GM19025 (cell line): ENCODE results near the gene LRP8.

Source experiments
- ATAC-seq: cut with Tn5 transposase; IDR thresholded peaks from one replicate; pipeline ENCODE4 v1.9.1; 2021; ENCODE audit warnings: mild to moderate bottlenecking, low read depth, moderate library complexity; ENCODE audit not compliant: unreplicated experiment

LRP8 gene

DNA sequence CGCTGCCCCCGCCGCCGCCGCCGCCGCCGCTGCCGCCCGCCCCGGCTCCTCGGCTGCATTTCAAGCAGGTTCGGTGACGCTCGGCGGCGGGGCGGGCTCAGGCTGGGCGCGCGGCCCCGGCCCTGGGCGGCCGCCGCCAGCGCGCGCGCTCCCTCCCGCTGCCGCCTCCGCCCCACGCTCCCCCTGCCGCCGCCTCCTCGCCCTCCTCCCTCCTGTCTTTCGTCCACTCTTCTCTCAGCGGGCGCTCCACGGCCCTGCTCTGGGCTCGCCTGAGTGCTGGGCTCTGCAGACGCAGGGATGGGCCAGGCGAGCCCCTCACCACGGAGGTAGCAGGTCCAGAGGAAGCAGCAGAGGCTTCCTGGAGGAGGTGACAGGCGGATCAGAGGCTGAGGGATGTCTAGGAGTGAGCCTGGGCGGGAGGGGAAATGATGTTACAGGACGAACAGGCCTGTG is at the start of gene LRP8:
Gene LRP8, minus strand, starts transcription at position 62 of the 453 bp plus-strand sequence. CDS start 158 bp downstream, outside the sequence.
- peak; percentile 39 for ATAC-seq

DNA sequence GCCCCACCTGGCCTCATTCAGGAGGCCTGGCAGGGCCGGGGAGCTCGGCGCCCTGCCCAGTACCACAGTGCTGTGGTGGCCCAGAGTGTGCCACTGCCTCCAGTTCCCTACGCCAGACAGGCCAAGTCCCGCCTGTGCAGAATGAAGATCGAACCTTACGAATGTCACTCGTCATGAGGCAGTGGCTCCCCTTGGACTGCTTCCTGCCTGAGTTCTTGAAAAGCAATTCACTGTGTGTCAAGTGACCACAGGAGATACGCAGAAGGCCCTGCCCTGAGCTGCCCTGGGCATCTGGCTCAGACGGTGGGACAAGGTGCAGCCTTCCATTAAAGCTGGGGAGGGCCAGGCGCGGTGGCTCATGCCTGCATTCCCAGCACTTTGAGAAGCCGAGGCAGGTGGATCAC is 49.6 kb upstream of the LRP8 start:
- ATAC-seq = no peak

DNA sequence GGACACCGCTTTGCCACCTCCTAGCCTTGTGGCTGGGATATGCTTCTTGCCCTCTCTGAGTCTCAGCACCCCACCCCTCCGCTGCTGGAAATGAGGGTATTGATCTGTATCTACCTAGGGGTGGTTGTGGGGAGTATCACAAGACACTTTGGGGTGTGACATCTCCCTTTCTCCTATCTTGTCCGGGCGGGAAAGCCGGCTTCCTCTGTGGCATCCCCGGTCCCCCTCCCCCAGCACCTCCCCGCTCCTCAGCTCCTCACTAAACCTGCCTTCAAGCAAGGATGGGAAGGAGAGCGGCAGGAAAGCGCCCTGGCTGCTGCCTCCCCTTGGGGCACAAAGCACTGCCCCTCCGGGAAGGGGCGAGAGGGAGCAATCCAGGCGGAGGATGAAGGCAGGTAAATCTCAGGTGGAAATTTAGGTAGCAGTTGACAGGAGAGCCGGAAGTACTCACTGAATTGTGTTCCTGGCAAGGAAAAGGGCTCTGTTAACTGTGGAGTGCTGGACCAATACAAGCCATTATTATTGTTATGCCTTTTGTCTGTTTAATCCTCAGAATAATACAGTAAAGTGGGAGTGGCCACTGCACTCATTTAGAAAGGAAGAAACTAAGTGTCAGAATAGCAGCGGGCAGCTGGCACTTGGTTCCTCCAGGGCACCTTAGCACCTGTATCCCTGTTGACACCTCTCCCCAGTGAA is 49.0 kb upstream of the LRP8 start:
- no peak for ATAC-seq

DNA sequence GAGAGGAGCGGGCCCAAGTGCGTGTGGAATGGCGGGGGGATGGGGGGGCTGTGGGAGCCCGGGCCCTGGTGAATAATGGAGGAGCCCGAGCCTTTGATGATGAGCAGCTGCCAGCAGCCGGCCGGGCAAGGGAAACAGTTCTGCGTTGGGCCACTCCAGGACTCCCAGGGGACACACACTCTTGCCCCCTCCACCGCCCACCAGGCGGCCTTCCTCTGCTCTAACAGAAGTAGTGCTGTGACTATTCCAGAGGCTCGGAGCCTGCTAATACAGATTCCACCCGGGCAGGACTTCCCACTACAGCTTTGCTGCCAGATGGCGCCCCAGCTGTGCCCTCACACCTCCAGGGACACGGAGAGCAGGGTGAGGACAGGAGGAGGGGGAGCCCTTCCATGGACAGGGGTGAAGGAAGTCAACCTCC is 48.2 kb upstream of the LRP8 start:
- ATAC-seq = no peak

DNA sequence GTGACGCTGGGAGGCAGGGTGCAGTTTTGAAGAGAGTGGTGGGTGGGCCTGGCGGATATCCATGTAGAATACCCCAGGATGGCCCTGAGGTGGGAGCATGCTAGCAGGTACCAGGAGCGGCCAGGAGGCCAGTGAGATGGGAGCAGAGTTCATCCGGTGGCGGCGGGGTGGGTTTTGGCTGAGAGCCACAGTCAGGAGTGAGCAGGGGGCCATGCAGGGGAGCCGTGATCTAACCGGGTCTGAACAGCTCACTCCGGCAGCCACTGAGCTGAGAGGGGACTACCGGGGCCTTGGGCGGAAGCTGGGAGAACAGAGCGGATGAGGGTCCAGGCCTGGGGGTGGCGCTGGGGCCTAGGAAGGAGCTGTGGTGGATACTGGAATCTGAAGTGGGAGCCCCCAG is 47.6 kb upstream of the LRP8 start:
- ATAC-seq = no peak

DNA sequence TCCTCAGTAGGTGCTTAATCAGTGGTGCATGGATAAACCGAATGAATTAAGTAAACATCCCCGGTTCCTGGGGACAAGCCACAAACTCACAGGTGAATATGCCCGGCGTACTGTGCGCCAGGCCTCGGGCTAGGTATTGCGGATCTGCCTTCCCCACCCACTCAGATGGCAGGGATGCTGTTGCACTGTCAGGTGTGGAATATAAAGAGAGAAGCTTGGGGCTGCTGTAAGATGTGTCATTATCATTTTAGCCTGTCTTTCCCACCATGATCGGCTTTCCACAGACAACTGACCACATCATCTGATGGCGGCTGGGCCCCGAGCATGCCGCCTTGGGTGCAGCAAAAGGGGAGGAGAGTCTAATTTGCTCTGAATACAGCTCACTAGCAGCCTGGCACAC is 45.4 kb upstream of the LRP8 start:
- no peak for ATAC-seq

DNA sequence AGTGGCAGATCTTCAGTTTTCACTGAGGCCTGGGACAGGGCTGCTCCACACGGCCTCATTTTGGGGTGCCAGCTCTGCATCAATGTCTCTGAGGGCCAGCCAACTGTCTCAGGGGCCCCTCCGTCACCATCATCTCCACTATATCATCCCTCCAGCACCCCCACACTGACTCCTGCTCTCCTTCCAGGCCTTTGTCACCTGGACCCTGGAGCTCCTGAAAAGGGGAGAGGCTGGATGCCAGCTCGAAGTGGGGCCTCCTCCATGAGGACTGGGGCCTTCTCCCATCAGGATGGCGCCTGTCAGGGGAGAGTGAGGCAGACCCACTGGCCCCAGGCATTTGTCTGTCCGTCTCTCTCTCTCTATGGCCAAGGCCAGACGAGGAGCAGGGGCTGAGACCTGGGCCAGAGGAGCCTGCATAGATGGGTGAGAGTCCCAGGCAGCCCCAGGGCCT is 44.7 kb upstream of the LRP8 start:
- no peak for ATAC-seq

DNA sequence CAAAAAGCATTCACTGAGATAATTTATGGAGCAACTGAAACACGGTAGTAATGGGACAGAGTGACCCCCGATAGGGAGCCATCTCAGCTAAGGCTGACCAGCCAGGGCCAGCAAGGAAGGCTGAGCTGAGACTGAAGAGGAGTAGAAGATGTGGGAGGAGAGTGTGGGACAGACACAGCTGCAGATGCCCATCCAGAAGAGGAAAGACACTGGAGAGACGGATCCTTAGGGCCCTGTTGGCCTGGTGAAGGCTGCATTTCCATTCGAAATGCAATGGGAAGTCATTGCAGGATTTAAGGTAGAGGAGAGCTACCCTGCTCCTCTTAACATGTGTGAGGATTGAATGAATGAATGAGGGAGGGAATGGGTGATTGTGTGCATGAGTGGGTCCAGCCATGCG is 44.0 kb upstream of the LRP8 start:
- ATAC-seq = no peak

DNA sequence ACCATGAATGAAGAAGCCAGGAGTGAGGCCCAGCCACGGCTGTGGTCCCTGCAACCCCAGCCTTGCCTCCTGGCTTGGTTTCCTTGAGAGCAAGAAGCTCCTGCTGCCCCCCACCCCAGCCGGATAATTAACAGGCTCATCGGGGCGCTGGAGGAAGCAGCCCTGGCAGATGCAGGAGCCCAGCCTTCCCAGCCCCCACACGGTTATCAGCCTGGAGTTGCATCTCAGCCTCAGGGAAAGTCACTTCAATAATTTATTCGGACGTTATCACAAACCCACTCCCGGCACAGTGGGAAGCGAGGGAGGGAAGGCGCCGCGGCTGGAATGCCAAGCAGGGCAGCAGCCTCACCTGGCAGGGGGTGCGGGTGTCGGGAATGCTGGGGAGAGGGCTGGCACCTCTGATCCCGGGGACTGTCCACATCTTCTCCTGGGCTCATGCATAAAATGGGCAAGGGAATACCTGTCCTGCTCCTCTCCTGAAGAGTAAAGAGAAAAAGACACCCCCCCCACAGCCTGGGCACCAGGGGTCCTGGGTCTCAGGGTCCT is 43.3 kb upstream of the LRP8 start:
- ATAC-seq = no peak

DNA sequence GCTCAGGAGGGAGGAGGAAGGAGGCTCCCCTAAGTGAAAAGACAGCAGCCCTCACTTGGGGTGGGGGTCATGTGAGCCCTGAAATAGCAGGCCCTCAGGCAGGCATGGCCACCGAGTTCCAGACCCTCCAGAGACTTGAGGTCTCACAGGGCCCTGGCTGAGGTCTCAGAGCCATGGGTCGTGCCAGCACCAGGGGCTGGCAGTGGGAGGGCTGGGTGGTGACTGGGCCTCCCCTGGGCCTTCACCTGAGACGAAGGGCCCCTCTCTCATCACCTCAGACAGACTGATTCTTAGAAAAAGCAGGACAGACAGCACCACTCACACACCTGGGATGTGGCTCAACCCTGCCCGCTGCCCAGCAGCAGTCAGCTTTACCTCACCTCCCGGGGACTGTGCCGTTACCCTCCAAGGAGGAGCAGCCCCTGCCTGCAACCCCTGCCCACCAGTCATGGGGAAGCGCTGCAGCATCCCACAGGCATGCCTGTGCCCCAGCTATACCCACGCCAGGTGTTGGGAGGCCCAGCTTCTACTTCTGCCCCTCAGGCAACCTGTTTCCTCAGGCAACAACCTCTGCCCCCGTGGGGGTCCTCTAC is 42.6 kb upstream of the LRP8 start:
- no peak for ATAC-seq

DNA sequence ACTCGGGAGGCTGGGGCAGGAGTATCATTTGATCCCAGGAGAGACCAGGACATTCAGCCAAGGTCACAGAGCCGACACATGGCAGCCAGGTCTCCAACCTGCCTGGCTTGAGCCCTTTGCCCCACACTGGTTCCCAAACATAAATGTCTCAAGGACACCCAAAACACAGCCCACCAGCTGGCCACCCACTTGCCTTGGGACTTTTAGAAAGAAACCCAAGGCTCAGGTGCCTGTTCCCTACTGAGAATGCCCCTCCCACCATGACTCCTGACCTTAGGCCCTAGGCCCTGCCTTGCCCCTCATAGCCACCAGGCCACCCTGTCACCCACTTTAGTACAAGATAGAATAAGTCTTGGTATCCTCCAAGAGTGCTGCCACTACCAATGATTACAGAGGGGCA is 41.9 kb upstream of the LRP8 start:
- no peak for ATAC-seq

DNA sequence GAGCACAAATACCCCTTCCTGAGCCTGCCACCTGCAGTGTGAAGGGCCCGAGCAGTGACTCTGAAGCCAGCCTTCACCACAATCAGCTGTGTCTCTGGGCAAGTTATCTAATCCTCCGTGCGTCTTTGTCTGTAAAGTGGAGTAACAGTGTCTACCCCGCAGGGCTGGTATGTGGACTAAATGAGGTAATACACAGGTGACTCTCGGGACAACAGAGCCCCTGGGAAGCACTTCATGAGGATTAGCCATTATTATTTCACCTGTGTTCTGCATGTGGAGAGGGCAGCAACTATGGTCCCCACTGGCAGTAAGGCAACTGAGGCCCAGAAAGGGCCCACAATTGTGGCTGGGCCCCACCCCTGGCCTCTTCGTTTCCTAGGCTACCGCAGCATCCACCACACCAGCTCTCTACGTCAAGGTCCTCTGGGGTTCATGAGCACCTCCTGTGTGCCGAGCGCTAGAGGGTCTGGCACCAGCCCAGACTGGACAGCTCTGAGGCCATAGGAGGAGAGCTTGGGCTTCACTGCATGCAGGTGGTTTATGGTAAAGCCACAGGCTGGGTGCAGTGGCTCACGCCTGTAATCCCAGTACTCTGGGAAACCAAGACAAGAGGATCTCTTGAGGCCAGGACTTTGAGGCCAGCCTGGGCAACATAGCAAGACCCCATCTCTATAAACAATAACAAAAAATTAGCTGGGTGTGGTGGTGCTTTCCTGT is 41.3 kb upstream of the LRP8 start:
- ATAC-seq = no peak

DNA sequence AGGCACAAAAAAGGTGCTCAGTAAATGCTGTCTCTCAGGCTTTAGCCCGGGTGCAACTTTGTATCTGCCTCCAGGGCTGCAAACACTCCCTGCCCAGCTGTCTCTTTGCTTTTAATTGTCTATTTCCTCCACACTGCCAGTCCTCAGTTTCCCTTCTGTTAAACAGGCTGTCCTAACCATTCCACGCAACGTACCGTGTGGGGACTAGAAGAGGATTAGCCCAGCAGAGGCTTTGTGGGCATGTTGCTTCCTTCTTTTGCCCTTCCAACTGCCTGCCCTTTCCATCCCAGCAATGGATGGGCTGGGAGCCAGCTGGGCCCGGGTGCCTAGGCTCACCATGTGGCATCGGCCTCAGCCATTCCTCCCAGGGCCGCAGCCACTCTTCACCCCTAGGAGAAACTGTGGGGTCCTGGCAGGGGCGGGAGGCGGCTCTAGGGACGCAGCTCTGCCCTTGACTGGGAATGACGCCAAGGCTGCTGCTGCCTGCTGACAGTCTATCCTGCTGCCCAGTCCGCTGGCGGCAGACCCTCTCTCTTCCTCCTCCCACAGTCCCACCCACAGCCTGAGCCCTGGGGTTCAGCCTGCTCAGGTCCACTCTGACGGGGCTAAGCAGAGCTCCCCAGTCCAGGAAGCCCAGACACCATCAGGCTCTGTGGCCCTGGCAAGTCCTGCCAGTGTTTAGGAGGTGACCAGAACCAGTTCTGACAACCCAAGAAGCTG is 40.6 kb upstream of the LRP8 start:
- ATAC-seq = no peak

DNA sequence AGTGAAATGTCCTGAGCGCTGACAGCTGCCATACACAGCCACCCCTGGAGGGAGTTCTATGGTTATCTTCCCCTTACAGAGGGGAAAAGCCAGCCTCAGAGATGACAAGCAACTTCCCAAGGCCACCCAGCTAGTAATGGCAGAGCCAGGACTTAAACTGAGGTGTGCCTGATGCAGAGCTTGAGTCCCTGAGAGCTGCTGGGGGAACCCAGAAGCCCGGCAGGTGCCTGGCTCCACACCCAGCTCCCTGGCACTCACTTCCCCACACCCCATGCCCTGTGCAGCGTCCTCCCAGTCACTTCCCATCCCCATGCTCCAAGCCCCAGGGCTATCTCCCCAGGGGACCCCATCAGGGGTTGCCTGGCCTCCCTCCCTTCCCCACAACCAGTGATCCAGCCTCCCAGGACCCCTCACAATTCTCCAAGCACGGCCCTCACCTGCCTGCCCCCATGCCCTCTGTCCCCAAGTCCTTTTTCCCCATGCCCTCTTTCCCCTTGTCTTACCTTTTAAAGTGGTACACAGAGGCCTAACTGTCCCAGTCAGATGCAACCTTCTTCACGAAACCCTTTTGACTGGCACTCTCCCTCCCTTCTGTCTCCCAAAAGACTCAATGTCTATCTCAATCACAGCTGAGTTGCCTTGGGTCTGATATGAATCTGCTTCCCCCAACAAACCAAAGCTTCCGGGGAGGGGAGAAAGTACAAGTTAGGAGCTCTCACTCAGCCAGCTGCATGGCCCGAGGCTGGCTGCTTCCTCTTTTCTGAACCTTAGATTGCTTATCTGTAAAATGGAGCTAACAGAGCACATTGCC is 39.8 kb upstream of the LRP8 start:
- peak; percentile 92 for ATAC-seq

DNA sequence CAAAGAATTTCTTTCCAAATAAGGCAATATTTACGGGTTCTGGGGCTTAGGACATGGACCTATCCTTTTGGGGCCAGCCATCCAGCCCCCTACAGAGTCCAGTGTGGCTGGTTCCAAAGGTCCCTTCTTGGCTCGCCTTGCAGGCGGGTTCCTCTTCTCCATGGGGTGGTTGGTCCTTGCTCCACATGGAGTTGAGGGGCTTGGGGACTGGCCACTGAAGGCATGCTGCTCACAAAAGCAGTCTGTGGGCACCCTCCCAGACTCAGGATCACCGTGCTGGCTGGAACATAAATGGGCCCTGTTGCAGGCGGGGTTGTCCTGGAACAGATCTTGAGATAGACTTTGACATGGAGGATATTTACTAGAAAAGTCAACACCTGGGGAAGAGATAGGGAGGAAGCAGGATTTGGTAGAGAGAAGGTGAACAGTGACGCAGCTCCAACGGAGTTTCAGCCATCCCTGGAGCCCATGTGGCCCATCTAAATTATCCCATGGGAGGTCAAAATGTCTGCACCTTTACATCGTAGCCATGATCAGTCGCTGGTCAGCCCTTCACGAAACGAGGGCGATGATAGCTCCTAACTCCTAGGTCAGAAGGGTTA is 39.1 kb upstream of the LRP8 start:
- ATAC-seq = no peak

DNA sequence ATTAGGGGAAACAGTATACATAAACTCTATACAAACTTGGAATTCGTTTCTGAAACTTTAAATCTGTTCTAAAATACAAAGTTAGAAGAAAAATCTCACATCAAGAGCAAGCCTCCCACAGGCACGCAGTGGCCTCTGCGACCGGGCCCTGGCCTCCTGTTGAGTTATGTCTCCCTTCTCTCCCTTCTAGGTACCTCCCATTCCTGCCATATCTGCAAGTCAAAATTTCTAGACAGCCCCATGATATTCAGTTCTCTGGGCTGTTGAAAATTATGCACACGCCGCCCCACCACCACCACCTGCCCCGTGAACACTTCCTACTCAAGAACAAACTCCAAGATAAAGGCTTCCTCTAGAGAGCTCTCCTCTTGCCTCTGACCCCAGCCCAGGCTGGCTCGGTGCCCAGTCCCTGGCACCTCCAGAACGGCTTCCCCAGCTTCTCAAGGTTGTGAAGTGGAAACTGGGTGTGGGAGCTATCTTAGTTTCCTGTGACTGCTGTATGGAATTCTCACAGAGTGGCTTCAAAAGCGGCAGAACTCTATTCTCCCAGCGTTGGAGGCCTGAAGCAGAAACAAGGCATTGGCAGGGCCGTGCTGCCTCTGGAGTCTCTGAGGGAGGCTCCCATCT is 37.7 kb upstream of the LRP8 start:
- ATAC-seq = no peak

DNA sequence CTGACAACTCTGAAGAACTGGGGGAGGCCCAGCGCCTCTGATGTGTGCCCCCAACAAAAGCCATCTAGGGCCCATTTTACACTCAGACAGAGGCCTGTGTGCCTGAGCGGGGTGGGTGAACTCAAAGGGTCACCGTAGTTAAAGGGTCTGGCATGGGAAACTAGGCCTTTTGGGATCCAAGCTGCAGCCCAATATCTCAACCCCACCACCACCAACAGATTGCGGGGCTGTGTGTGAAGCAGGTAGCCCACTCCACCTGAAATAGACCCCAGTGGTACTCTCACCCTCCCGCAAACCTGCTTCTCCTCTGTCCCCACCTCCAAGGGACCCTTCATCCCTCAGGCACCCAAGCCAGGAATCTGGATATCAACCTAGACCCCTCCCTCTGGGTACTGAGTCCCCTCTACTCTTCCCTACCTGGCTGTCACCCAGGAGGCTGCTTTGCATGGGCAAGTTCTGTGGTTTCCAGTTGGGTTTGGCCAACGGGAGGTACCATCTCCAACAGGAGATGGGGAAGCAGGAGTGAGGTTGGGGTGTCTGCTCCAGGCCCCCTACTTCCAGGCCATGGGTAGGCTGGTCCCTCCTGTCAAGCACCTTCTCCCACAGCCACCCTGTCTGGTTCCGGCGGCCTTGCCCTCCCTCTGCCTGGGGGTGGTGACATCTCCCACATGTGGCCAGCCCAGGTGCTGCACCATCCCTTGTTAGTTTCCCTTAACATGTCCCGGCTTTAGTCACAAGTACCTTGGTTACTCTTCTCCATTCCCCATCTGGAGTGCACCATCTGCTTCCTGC is 35.2 kb upstream of the LRP8 start:
- no peak for ATAC-seq

DNA sequence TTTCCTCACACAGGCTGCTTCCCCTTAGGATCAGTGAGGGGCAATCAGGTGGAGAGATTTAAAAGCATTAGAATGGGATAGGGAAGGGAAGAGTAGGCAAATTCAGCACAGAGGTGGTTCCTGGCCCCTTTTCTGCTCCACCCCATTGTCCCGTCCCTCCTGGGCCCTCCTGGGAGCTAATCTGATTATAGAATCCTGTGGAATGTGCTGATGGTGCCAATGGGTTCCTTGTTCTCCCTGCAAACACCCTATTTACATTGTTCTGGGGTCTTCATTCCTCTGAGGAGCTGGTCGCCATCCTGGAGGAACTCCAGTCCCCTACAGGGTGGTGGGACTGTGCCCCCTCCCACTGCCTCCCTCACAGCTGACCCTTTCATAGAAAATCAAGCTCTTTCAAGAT is 34.4 kb upstream of the LRP8 start:
- ATAC-seq = no peak
